ENCODE data around the gene CC2D1A. TPM values are rescaled to one million over a fixed set of nuclear protein-coding genes. Genes with fewer than 3 reads are reported as not detected.

The CC2D1A gene
- total and polyA plus RNA-seq, 10 donors: 13.0 to 40.1 (median 27.5) TPM

DNA sequence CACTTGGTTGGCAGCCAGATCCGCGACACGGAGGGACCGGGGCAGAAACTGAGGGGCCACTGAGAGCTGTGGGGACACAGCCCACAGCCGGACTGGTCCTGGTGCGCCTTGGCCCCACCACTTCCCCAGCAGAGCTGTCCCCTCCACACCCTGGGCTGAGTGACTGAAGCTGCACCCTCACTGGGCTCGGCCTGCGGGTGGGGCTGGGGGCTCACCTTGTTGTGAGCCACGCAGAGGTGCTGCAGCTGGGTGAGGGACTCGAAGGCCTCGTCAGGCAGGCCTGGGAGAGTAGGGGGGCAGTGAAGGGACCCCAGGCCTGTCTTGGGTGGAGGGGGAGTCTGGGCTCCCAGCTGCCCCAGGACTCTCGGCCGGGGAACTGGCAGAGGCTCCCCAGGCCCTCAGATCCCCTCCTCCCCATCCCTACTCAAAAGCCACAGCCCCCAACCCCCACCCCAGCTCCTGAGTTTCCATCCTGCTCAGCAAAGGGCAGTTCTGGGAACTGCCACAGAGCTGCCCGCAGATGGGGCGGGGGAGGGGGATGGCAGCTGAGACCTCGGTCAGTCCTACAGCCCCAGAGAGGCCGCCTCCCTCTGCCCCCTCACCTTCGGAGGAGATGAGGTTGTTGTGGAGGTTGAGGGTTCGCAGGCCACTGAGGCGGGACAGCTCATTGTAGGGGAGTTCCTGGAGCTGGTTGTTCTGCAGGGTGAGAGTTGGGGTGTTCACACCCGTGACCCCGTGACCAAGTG is 29.9 kb downstream of the CC2D1A start:
- Histone ChIP-seq H3K9me3 (no peaks in the 10 kb centered on the region), H3K36me3 (peaks cover 0 to 10% (median 0%) of the 10 kb centered on the region in 6 donors), H3K27ac (no peak overlapping the region), H3K27me3 (replicated peaks in 1 of 7) (peaks cover 0 to 45% (median 13%) of the 10 kb centered on the region in 7 donors), H3K4me3 (no peak overlapping the region), H3K4me1 (peaks cover 0 to 16% (median 4%) of the 10 kb centered on the region in 6 donors)
- 74 to 81% (median 78%) methylated on average over 12 to 22 of the region's 22 CpGs for WGBS, 5 donors
- intact Hi-C loops (cut with DNase I; ENCODE audit: low total_unique reads): no loop called here
- TF ChIP-seq POLR2A (IDR thresholded peaks at IDR 0.05): no peak
- DNase-seq: no peak

DNA sequence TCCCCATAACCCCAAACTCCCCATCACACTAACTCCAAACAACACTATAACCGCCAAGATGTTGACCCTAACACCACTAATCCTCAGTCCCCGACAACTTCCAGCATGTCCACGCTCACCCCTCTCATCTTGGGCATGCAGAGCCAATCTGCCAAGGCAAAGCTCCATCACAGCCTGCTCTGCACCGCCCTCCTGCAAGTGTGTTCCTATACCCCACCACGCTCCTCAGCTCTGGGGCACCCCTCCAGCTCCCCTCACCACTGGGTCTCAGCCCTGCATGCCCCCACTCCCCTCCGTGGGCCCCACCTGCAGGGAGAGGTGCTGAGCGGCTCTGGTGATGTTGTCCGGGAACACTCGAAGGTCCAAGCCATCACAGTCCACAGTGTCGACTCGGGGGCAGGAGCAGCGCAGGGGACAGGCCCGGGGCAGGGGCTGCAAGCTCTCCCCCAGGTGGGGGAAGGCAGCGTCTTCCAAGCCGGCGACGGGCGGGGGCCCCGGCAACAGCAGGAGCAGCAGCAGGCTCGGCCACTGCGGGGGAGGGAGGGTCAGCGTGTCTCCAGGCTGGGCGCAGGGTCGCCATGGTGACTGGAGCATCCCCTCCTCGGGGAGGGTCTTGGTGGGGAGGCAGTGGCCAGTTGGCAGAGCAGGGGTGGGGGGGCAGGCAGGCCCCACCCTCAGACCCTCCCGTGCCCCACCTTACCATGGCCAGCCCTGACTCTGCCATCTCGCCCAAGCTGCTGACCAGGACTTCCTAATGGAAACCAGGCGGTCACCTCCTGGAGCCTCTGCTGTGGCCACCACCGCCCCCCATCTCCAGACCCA is 31.7 kb downstream of the CC2D1A start:
- Histone ChIP-seq H3K27ac (no peak overlapping the region), H3K4me3 (peak overlapping the region in 1 of 8 donors; percentile 39), H3K9me3 (peaks cover 0 to 4% (median 0%) of the 10 kb centered on the region in 8 donors), H3K27me3 (replicated peaks in 1 of 7) (peaks cover 0 to 44% (median 13%) of the 10 kb centered on the region in 7 donors), H3K4me1 (peaks cover 0 to 16% (median 4%) of the 10 kb centered on the region in 6 donors), H3K36me3 (no peaks in the 10 kb centered on the region)
- TF ChIP-seq, protein P1, sequence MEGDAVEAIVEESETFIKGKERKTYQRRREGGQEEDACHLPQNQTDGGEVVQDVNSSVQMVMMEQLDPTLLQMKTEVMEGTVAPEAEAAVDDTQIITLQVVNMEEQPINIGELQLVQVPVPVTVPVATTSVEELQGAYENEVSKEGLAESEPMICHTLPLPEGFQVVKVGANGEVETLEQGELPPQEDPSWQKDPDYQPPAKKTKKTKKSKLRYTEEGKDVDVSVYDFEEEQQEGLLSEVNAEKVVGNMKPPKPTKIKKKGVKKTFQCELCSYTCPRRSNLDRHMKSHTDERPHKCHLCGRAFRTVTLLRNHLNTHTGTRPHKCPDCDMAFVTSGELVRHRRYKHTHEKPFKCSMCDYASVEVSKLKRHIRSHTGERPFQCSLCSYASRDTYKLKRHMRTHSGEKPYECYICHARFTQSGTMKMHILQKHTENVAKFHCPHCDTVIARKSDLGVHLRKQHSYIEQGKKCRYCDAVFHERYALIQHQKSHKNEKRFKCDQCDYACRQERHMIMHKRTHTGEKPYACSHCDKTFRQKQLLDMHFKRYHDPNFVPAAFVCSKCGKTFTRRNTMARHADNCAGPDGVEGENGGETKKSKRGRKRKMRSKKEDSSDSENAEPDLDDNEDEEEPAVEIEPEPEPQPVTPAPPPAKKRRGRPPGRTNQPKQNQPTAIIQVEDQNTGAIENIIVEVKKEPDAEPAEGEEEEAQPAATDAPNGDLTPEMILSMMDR (IDR thresholded peaks at IDR 0.05 in 8 of 11, conservative IDR thresholded peaks at IDR 0.05 in 3 of 11): no peak
- TF ChIP-seq POLR2AphosphoS5 (IDR thresholded peaks at IDR 0.05) (no peak), POLR2A (IDR thresholded peaks at IDR 0.05) (no peak)
- DNase-seq: no peak
- intact Hi-C loops (cut with DNase I; ENCODE audit: low total_unique reads): no loop called here
- WGBS, 5 donors: 19 to 39% (median 23%) methylated on average over 15 to 29 of the region's 29 CpGs

DNA sequence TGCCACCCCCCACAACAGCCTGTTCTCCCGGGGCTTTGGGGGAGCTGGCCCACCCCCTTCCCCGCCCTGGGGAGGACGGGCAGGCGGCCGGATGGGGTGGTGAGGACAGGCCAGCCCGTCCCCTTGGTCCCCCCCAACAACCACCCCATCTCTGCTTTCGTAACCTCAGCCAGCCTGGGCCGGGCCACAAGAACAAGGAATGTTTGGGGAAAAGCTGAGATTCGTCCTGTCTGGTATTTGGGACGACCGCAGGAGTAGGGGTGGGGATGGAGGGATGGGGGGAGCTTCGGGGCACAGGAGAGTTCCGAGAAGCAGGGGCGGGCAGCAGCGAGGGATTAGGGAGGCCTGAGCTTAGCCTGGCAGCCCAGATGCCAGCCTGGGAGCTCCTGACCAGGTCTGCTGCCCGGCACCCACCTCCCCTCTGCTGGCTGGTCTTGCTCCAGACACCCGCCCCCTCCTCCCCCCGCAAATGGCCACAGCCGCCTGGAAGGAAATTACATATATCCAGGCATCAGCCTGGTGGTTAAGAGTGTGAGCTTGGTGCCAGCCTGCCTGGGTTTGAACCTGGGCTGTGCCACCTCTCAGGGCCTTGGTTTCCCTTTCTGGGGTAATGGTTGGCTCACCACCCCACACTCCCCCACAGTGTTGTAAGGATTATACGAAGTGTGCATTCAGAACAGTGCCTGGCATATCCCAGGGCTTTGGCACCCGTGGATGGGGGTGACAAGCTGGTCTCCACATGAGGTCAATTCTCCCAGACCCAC is 32.5 kb downstream of the CC2D1A start, which contains the start of gene PODNL1:
PODNL1 (minus strand) TSS at position 117 of the 764 bp plus-strand sequence. CDS start 236 bp downstream, outside the sequence.
- DNase-seq: no peak
- Histone ChIP-seq H3K4me1 (peaks cover 0 to 16% (median 4%) of the 10 kb centered on the region in 6 donors), H3K36me3 (no peaks in the 10 kb centered on the region), H3K9me3 (peaks cover 0 to 4% (median 0%) of the 10 kb centered on the region in 8 donors), H3K4me3 (peak within 1 kb of the TSS in 1 of 8 donors; percentile 39), H3K27ac (no peak within 1 kb of the TSS), H3K27me3 (replicated peaks in 1 of 7) (peaks cover 0 to 36% (median 13%) of the 10 kb centered on the region in 7 donors)
- TF ChIP-seq POLR2A (IDR thresholded peaks at IDR 0.05) (no peak), POLR2AphosphoS5 (IDR thresholded peaks at IDR 0.05) (no peak)
- TF ChIP-seq, protein P1 (IDR thresholded peaks at IDR 0.05 in 8 of 11, conservative IDR thresholded peaks at IDR 0.05 in 3 of 11): no peak
- WGBS, 5 donors: 13 to 23% (median 14%) methylated on average over 16 to 21 of the region's 21 CpGs
- intact Hi-C loops (cut with DNase I; ENCODE audit: low total_unique reads): no loop called here

DNA sequence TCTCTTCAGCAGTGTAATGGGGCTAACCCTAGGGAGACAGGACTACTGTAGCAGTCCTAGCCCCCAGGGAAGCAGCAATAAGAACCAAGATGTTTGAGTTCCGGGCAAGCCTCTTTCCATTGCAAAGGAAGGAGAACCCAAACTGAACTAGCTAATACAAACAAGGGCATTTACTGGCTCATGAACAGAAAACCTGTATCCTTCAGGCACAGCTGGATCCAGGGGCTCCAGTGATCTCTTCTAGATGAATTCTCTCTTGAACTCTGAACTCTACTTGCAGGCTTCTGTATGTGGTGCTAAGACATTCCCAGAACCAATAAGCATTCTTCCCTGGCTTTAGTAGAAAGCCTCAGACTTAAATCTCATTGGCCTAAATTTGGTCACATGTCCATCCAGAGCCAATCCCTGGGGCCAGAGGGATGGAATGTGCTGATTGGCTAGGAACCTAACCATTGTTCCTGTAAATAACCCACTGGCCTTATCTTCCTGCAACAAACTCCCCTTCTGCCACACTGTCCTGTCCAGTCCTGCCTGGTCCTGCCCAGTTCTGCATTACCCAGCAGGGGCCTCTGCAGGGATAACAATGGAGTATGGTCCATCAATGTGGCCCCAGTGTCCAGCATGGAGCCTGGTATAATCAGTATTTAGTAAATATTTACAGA is 36.2 kb downstream of the CC2D1A start:
- DNase-seq: no peak
- intact Hi-C loops (cut with DNase I; ENCODE audit: low total_unique reads): no loop called here
- TF ChIP-seq POLR2AphosphoS5 (IDR thresholded peaks at IDR 0.05) (no peak), POLR2A (IDR thresholded peaks at IDR 0.05) (no peak)
- TF ChIP-seq, protein P1 (IDR thresholded peaks at IDR 0.05 in 8 of 11, conservative IDR thresholded peaks at IDR 0.05 in 3 of 11): no peak
- 92 to 100% (median 100%) methylated on average over 1 of the region's 1 CpG for WGBS, 5 donors
- Histone ChIP-seq H3K9me3 (peaks cover 0 to 4% (median 0%) of the 10 kb centered on the region in 8 donors), H3K4me1 (peaks cover 0 to 16% (median 4%) of the 10 kb centered on the region in 6 donors), H3K36me3 (no peaks in the 10 kb centered on the region), H3K27me3 (replicated peaks in 1 of 7) (peaks cover 0 to 19% (median 12%) of the 10 kb centered on the region in 7 donors), H3K4me3 (no peak overlapping the region), H3K27ac (no peak overlapping the region)

Data from spleen (tissue), 11 donors.